HG03064 (cell line): ENCODE data around the gene ACOT8.
"Not testable (repeated sequence)": the region's sequence is repeated elsewhere in the genome, so short reads cannot be mapped to it uniquely, and the experiment has no call there.

Experiments
- ATAC-seq: cut with Tn5 transposase; IDR thresholded peaks from one replicate; pipeline ENCODE4 v1.9.1; 2021; ENCODE audit warnings: low read depth; ENCODE audit not compliant: unreplicated experiment

Gene ACOT8

DNA sequence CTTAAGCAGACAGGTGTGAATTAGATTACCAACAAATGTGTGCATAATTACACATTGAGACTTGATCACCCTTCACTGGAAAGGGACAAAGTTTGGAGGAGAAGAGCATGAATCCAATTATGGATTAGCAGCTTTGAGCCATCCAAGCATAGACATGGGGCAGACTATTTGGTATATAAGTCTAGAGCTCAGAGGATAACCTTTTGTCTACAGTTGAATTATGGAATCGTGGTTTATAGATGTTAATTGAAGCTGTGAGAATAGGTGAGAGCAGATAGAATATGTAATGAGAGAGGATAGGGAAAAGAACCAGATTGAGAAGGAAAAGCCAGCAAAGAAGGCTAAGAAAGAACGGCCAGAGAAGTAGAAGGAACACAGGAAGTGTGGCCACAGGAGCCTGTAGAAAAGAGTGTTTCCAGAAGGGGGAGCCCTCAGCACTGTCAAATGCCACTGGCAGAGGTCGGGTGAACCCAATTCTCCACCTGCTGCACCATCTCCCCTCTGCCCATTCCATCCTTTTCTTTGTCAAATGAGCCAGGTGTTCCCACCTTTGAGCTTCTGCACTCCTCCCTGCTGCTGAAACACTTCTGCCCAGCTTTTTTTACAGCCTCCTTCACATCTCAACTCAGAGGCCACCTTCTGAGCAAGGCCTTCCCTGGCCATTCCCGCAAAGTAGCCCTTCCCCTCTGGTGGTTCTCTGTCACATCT, 58.1 kb downstream of the ACOT8 start:
- no peak for ATAC-seq

DNA sequence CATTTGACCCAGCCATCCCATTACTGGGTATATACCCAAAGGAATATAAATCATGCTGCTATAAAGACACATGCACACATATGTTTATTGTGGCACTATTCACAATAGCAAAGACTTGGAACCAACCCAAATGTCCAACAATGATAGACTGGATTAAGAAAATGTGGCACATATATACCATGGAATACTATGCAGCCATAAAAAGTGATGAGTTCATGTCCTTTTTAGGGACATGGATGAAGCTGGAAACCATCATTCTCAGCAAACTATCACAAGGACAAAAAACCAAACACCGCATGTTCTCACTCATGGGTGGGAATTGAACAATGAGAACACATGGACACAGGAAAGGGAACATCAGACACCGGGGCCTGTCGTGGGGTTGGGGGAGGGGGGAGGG, 59.2 kb downstream of the ACOT8 start:
- ATAC-seq, result not testable (repeated sequence)

DNA sequence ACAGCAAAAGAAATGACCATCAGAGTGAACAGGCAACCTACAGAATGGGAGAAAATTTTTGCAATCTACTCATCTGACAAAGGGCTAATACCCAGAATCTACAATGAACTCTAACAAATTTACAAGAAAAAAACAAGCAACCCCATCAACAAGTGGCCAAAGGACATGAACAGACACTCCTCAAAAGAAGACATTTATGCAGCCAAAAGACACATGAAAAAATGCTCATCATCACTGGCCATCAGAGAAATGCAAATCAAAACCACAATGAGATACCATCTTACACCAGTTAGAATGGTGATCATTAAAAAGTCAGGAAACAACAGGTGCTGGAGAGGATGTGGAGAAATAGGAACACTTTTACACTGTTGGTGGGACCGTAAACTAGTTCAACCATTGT, 59.7 kb downstream of the ACOT8 start:
- not testable (repeated sequence) for ATAC-seq

GRCh38 chr20:45796337-45797065, 60.7 kb downstream of the ACOT8 start:
- ATAC-seq, result no peak

GRCh38 chr20:45792317-45793118, 64.7 kb downstream of the ACOT8 start:
- peak; percentile 15 for ATAC-seq
